HG03060 (cell line): ENCODE measurements around the gene TRIM46.
"Not testable (repeated sequence)": the region's sequence is repeated elsewhere in the genome, so short reads cannot be mapped to it uniquely, and the experiment has no call there.

Experiments
- ATAC-seq: cut with Tn5 transposase; IDR thresholded peaks from one replicate; pipeline ENCODE4 v1.9.1; 2021; ENCODE audit warnings: low read depth, moderate number of reproducible peaks; ENCODE audit not compliant: unreplicated experiment

TRIM46 gene

DNA sequence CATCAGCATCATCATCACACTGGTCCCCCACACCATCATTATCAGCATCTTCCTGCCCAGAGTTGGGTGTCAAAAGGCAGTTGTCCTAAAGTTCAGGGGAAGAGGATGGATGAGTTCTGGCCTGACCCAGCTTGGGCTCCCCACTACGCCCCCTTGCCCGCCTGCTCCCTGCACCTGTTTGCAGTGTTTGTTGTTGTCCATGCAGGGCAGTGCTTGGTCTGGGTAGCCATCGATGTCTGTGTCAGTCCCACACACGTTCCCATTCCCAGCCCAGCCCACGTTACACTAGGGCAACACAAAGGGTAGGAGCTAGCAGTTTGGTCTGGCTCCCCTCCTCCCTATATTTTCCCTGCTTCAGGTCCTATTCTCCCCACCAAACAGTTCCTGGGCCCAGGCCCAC lies 27.3 kb downstream of the TRIM46 start:
- no peak for ATAC-seq

DNA sequence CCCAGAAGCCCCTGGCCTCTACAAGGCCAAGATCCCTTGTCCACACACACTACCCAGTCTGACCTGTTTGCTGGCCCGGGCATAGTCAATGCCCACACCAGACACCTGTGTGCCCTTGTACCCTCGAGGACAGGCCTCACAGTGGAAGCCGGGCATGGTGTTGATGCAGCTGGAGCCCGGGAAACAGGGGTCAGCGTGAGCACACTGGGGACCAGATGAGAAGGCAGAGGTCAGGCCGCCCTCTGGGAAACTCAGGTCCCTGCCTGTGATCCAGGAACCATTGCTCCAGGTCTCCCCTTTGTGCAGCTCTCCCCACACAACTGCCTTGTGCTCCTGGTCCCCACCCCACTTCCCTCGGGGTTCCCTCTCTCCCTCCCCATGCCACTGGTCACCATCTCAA lies 28.5 kb downstream of the TRIM46 start:
- ATAC-seq = no peak

DNA sequence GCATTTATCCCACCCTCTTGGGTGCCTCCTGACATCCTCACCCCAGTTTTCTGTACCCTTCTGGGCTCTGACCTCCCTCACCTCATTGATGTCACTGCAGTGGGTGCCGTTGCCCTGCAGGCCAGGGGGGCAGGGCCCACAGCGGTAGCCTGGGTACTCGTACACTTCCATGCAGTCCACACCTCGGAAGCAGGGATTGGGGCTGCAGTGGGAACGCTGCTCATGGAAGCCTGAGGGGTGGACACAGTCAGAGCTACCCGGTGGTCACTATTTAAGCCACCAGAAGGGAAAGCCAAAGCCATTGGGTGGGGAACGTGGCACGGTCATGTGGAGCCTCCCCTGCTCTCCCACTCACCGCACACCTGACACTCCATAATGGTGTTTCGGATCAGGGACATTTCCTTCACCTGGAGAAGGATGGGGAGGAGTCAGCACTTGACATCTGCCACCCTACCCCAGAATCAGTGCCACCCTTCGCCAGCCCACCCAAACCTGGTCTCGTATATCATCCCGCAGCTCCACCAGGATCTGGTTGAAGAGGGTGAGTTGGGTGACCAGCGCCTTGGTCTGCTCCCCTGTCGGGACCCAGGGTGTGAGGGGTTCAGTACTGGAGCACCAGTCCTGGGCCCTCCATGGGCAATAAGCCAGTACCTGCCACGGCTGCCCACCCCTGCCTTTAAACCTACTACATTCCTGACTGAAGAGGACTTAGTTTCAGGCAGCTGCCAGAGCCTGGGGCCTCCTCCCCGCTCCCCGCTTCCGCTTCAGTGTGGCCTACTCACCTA lies 29.3 kb downstream of the TRIM46 start:
- no peak for ATAC-seq

DNA sequence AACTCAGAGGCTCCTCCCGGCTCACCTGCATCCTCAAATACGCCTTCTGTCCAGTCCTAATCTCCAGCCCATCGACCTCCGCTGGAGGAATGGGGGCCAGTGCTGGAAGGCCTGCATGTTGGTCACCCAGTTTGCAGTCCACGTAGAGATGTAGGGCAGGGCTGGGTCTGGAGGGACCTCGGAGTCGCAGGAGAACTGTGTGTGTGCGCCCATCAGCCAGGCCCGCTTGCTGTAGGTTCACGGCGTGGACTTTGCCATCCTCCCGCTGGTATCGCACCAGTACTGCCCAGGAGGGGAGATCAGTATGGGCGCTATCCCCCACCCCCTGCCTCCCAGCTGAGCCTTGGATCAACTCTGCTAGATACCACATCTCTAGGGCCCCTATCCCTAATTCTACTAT lies 31.4 kb downstream of the TRIM46 start:
- no peak for ATAC-seq

DNA sequence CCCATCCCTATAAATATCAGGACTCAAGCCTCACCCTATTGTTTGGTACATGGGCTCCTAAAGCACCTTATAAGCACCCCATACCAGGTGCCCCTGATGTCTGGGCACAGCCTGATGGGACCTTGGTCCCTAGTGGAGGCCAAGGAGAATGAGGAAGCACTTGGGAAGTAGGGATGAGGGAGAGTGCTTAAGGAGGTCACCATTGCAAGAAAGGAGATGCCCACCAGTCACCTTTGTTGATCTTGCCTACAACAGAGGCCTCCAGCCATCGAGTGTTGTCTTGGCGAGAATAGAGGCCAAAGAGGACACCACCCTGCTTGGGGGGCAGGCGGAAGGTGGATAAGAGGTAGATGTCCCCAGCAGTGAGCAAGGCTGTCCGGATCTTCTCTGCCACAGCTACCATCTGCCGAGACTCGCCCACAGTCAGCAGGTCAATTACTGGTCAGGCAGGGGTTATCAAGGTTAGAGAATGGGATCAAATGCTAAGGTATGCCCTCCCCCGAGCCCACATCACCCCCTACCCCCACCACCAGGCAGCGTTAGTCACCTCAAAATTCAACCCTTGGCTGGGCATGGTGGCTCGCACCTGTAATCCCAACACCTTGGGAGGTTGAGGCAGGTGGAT lies 32.4 kb downstream of the TRIM46 start:
- no peak for ATAC-seq

DNA sequence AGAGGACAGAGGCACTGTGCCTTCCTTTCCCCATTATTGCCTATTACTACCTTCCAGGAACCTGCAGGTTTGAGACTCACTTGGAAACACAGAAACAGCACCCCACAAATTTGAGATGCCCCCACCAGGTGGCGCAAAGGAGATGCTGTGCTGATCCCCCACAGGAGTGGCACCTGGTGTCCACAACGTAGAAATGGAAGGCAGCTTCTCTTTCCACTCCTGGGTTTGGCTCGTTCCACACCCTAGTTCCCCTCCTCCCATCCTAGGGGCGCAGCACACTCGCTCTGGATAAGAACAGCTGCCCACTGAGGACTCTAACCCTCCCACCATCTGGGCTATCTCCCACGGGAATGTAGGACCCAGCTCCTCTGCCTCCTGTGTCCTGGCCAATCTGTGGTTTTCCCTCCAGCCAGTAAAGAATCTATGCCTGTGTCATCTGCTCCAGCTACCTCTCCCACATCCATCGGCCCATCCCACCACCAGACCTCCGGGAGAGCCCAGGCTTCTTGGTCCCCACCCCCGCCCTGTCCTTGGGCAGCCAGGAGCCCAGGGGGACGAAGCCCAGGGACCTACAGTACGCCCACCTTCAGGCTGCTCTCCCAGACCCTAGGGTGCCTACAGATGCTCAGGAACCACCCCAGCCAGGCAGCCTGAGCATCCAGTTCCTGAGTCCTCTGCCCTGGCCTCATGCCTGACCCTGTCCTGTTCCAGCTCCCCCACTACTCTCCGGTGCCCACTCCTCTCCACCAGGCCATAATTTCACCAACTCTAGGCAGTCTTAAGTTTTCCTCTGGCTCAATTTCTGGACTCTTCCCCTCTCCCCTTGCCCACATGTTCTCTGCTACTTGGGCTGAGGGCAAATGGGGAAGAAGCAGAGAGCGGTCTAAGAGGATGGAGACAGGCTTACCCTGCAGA lies 33.5 kb downstream of the TRIM46 start:
- ATAC-seq = no peak

DNA sequence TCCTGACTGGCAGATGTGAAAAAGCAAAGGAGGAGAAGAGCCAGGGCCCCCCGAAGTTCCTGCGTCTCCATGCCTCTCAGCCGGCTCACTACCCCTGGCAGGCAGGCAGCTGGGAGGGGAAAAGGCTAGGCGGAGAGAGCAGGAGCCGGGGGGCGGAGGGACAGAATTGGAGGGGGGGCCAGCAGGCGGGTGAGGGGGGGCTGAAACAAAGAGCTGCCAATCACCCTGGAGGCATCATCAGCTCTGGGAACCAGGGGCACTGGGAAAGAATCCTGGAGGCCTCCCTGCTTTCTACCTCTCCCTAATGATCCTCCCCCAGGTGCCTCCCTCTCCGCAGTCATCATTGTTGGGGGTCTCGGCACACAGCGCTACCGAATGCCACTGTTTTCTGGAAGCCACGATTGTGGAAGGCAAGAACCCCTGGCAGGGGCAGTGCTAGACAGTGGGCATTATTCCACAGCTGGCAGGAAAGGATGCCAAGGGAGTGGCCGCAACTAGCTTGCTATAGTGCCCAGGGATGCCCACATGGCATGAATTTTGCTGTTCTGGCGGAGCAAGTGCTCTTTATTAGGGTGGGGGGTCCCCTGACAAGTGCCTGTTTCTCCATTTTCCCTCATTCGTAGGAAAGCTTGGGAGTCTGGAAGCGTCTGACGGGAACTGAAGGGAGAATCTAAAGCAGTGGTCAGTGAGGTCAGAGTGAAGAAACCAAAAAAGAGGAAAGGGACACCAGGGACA lies 34.3 kb downstream of the TRIM46 start, which contains the start of gene THBS3:
Gene THBS3 (minus strand): TSS at position 92 of the 735 bp plus-strand sequence. CDS start 21 bp downstream, at position 71.
- ATAC-seq = no peak

DNA sequence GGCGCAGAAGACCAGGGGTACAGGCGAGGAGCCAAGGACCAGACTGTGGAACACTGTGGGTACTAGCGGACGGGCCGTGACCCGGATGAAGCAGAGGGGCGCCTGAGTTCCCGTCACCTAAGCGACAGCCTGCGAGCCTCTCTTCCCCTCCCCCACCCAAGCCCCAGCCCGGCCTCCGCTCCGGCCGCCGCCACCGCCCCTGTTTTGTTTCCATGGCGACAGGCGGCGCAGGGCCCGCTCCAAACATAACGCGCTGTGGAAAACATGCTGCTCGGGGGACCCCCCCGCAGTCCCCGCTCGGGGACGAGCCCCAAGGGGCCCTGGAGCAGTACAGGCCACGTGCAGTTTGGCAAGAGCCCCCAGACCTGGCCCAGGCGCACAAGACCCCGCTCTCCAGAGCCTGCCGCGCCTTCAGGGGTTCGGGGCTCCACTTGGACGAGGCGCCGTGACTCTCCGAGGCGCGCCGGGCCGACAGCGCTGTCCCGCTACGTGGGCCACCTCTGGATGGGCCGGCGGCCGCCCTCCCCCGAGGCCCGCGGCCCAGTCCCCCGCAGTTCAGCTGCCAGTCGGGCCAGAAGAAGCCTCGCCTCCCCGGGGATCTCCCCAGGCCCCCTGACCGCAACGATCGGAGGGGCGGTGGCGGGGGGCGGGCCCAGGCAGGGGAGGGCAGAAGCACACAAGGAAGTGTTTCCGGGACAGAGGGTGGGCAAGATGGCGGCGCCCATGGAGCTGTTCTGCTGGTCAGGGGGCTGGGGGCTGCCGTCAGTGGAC lies 35.1 kb downstream of the TRIM46 start, which contains the start of gene MTX1:
Gene MTX1 (plus strand): TSS at position 155 of the 771 bp plus-strand sequence. CDS start 110 bp downstream, at position 265.
- ATAC-seq = peak; percentile 74

DNA sequence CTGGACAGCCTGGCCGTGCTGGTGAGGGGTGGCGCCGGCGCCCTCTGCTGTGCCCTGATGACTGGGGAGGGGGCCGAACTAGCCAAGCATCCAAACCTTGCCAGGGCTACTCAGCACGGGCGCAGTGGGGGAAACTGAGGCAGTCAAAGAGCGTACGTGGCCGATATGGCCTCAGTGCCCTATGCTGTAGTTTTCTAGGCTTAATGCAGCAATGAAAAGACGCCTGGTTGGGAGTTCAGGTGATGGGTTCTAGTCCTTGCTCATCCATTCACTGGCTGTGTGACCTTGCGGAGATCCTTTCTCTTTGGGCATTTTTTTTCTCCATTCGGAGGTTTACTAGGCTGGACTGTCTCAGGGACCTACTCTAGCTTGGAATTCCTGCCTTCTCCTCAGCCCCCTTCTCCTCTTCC lies 35.7 kb downstream of the TRIM46 start:
- no peak for ATAC-seq

DNA sequence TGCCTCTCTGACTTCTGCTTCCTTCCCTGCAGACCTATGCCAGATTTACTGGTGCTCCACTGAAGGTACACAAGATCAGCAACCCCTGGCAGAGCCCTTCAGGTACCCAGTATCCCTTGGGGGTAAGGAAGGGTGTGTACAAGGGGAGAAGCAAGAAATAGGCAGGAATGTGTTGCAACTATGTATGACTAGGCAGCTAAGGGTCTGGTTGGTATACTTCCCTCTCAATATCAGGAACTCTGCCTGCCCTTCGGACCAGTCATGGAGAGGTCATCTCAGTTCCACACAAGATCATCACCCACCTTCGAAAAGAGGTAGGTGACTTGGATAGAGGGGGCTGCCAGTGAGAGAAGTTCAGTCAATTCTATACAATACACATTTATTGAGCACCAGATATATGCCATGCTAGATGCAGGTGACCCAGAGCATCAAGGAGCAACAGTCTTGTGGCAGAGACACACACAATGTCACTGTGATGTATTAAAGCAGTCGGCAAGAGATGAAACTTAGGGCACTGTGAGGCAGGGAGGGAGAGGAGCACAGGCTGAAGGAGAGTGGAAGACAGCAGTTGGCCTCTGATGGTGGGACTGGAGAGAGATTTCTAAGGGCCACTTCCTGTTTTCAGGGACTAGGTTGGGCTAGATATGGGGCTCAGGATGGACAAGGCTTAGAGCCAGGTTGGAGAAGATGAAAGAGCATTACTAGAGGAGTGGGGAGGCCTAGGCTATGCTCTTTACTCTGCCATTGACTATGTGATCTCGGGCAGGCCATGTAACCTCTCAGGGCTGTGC lies 36.9 kb downstream of the TRIM46 start:
- ATAC-seq = no peak

DNA sequence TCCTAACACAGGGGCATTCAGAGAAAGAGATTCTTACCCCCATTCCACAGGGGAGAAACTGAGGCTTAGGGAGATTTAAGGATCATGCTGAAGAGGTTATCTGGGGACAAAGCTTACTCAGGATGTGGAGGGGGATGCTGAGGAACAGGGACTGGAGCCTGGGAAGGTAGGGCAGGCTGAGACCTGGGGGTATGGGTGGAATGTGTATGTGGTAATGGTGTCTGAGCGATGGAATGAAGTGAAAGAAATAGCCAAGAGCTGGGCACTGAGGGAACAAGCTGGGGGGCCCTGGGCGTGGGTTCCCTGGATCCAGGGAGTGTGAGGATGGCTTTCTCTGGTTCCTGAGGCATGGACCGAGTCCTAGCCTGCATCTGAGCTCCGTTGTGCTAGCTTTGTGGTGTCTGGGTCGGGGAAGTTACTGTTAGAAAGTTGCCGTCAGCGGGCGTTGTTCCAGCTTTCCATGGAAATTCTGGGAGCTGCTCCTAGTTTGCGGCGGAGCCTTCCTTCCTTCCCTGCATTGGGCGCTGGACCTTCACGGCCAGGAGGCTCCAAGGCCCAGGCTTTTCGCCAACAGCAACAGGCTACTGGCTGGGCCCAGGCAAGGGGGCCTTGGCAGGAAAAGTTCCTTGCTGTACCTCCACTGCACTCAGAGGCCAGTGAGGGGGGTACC lies 37.9 kb downstream of the TRIM46 start:
- not testable (repeated sequence) for ATAC-seq

DNA sequence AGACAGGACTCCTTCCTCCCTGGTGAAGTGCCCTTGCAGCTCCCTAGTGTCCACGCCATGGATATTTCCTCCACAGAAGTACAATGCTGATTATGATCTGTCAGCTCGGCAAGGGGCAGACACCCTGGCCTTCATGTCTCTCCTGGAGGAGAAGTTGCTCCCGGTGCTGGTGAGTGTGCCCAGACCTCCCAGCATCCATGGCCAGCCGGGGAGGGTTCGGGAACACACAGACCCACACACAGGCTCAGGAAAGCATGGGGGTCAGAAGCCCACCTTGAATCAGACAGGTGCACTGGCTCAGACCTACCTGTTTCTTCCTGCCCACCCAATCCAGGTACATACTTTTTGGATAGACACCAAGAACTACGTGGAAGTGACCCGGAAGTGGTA lies 38.4 kb downstream of the TRIM46 start:
- not testable (repeated sequence) for ATAC-seq

DNA sequence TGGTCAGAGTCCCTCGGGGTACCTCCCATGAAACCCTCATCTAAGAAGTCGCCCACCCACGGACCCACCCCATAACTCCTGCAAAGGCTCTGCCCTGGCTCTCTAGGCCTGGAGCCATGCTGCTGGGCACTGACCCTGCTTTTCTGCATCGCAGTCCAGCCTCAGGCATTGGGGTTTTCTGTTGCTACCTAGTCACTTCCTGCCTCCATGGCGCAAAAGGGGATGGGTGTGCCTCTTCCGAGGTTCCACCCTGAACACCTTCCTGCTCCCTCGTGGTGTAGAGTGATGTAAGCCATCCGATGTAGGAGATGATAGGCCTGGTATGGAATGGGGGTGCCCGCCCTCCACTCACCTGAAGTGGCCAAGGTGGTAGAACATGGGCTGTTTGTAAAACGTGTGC lies 41.1 kb downstream of the TRIM46 start:
- ATAC-seq = not testable (repeated sequence)

DNA sequence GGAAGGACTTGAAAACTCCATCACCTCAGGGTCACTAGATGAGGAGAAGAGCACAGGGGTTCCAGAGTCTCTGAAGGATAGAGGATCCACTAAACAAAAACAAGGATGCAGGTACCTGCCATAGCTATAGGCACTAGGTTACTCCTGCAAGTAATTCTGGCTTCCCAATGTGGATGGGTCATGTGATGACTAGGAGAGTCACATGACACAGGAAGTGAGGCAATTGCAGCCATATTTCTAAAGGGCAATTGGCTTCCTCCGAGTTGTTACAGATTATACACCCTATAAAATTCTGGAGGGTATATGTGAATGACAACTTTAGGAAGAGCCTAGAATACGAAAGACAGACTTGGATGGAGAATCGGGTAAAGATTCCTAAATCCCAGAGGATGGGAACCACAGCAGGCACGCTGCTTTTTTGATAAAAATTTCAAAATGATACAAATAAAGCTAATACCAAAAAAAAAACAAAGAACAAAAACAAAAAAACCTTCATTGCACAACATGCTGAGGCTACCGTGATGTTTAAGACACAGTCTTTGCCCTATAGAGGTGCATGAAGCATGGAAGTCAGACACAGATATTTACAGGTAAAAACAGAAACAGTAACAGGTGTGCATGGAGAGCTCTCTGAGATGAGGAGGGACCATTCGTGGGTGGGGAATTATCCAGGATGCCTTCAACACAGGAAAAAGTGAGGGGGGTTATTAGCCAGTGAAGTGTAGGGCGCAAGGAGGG lies 45.4 kb downstream of the TRIM46 start:
- no peak for ATAC-seq

DNA sequence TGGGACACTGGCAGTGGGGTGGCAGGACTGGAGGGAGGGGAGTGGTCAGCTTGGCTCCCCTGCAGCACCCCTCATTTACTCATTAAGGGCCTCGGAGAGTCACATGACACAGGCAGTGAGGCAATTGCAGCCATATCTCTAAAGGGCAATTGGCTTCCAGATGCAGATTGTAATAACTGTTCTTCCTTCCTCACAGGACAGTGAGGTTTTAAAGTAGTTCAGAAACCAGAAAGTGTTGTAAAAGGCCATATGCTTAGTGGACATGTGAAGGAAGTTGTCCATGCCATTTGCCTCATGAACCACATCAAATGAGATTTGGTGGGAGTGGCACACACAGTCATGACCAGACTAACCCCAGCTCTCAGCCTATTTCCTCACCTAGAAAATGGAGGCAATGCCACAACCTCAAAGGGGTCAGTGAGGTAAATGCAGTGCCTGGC lies 46.0 kb downstream of the TRIM46 start:
- ATAC-seq = no peak

DNA sequence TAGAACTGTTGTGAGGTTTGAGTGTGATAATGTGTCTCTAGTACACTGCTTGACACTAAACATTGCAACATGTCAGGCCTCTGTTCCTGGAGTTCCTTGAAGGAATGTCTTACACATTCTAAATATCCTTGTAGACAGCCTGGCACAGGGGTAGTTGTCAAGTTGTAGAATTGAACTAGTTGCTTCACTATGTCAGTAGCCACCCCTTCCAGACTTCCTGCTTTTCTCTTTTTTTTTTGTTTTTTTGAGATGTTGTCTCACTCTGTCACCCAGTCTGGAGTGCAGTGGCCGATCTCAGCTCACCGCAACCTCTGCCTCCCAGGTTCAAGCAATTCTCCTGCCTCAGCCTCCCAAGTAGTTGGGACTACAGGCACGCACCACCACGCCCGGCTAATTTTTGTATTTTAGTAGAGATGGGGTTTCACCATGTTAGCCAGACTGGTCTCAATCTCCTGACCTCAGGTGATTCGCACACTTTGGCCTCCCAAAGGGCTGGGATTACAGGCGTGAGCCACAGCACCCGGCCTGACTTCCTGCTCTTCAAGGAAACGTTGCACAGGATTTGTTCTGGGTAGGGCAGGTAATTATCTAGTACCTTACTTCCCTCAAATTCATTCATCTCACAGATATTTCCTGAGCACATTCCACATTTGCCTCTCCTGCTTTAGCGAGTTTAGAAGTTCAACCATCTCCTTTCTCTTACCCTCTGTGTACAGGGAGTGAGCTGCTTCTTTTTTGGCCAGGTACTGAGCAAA lies 46.7 kb downstream of the TRIM46 start:
- not testable (repeated sequence) for ATAC-seq

DNA sequence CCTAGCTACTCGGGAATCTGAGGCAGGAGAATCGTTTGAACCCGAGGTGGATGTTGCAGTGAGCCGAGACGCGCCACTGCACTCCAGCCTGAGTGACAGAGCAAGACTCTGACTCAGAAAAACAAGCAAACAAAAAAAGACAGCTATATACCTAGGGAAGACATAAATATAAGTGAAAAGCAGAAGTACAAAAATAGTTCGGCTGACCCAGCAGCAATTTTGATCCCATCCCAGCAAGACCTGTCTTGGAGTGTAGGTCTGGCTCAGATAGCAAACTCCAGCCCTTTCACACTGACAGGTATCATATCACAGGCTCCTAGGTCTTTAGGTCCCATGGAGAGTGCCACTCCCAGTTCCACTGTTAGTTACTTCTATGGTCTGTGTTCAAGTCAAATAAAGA lies 49.4 kb downstream of the TRIM46 start:
- ATAC-seq = no peak
